ENCODE measurements around the gene PRSS38. TPM values are rescaled to one million over a fixed set of nuclear protein-coding genes. Genes with fewer than 3 reads are reported as not detected.

Gene PRSS38
- total and polyA plus RNA-seq, 10 of the 15 experiments (the other 5 are each of a cell fraction or from before 2014, with no cell fraction given) = not detected

DNA sequence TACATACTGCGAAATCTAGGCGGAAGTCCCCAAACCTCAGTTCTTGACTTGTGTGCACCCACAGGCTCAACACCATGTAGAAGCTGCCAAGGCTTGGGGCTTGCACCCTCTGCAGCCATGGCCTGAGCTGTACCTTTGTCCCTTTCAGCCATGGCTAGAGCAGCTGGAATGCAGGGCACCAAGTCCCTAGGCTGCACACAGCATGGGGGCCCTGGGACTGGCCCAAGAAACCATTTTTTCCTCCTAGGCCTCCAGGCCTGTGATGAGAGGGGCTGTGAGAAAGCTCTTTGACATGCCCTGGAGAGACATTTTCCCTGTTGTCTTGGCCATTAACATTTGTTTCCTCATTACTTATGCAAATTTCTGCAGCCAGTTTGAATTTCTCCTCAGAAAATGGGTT, 1.5 kb upstream of the PRSS38 start (continued):
- TF ChIP-seq, protein P1, sequence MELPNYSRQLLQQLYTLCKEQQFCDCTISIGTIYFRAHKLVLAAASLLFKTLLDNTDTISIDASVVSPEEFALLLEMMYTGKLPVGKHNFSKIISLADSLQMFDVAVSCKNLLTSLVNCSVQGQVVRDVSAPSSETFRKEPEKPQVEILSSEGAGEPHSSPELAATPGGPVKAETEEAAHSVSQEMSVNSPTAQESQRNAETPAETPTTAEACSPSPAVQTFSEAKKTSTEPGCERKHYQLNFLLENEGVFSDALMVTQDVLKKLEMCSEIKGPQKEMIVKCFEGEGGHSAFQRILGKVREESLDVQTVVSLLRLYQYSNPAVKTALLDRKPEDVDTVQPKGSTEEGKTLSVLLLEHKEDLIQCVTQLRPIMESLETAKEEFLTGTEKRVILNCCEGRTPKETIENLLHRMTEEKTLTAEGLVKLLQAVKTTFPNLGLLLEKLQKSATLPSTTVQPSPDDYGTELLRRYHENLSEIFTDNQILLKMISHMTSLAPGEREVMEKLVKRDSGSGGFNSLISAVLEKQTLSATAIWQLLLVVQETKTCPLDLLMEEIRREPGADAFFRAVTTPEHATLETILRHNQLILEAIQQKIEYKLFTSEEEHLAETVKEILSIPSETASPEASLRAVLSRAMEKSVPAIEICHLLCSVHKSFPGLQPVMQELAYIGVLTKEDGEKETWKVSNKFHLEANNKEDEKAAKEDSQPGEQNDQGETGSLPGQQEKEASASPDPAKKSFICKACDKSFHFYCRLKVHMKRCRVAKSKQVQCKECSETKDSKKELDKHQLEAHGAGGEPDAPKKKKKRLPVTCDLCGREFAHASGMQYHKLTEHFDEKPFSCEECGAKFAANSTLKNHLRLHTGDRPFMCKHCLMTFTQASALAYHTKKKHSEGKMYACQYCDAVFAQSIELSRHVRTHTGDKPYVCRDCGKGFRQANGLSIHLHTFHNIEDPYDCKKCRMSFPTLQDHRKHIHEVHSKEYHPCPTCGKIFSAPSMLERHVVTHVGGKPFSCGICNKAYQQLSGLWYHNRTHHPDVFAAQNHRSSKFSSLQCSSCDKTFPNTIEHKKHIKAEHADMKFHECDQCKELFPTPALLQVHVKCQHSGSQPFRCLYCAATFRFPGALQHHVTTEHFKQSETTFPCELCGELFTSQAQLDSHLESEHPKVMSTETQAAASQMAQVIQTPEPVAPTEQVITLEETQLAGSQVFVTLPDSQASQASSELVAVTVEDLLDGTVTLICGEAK (IDR thresholded peaks at IDR 0.05; ENCODE audit: borderline replicate concordance) = no peak
- no peak for TF ChIP-seq WRNIP1 (IDR thresholded peaks at IDR 0.05; ENCODE audit: borderline replicate concordance, low read depth, low read length)

GRCh38 chr1:227816750-227817446, 1.4 kb downstream of the PRSS38 start:
- Histone ChIP-seq H3K27ac (ENCODE audit: control insufficient read depth, insufficient read depth) (no peak overlapping the region), H3K9ac (ENCODE audit: control insufficient read depth, insufficient read depth, low read length) (no peak overlapping the region), H3K4me1 (ENCODE audit: control insufficient read depth, insufficient read depth, low read length) (no peaks in the 10 kb centered on the region), H2AFZ (ENCODE audit: control insufficient read depth, low read depth, low read length) (no peak overlapping the region), H3K36me3 (ENCODE audit: control insufficient read depth in 2 of 2, insufficient read depth in 2 of 2, low read length in 1 of 2) (no peaks in the 10 kb centered on the region), H3K9me3 (replicated peaks; ENCODE audit: control insufficient read depth, insufficient read depth, low read length) (peaks cover 1% of the 10 kb centered on the region; the same call in 1 of the 3 replicates), H3K79me2 (ENCODE audit: control insufficient read depth, insufficient read depth, low read length) (no peaks in the 10 kb centered on the region), H3K4me2 (ENCODE audit: control insufficient read depth, insufficient read depth) (no peak overlapping the region), H4K20me1 (ENCODE audit: control insufficient read depth, insufficient read depth) (no peaks in the 10 kb centered on the region), H3K27me3 (replicated peaks in 1 of 2; ENCODE audit: control insufficient read depth in 2 of 2, insufficient read depth in 2 of 2, low read length in 1 of 2) (no peaks in the 10 kb centered on the region), H3K4me3 (no peak overlapping the region)
- ATAC-seq (no peak), FAIRE-seq (no peak), DNase-seq (ENCODE audit: low read depth, low spot score) (no peak)
- ChIA-PET CTCF (no interaction called here), POLR2A (no interaction called here), RAD21 (ENCODE audit: unreplicated experiment) (no interaction called here), SMC1A (ENCODE audit: uncharacterized antibody, unreplicated experiment) (no interaction called here)
- BruUV-seq (replicated peaks) = no TSS peak
- intact Hi-C loops (cut with micrococcal nuclease; ENCODE audit: unreplicated experiment) = no loop called here
- in situ Hi-C loops (cut with MboI) = no loop called here
- no peak for TF ChIP-seq SMC3 (IDR thresholded peaks at IDR 0.05; ENCODE audit: borderline replicate concordance, low read length)
- TF ChIP-seq FOXM1 (IDR thresholded peaks at IDR 0.05; ENCODE audit: low read depth, low read length) = no peak
- TF ChIP-seq MAX (IDR thresholded peaks at IDR 0.05; ENCODE audit: low read depth, low read length) = no peak
- TF ChIP-seq, protein P2, sequence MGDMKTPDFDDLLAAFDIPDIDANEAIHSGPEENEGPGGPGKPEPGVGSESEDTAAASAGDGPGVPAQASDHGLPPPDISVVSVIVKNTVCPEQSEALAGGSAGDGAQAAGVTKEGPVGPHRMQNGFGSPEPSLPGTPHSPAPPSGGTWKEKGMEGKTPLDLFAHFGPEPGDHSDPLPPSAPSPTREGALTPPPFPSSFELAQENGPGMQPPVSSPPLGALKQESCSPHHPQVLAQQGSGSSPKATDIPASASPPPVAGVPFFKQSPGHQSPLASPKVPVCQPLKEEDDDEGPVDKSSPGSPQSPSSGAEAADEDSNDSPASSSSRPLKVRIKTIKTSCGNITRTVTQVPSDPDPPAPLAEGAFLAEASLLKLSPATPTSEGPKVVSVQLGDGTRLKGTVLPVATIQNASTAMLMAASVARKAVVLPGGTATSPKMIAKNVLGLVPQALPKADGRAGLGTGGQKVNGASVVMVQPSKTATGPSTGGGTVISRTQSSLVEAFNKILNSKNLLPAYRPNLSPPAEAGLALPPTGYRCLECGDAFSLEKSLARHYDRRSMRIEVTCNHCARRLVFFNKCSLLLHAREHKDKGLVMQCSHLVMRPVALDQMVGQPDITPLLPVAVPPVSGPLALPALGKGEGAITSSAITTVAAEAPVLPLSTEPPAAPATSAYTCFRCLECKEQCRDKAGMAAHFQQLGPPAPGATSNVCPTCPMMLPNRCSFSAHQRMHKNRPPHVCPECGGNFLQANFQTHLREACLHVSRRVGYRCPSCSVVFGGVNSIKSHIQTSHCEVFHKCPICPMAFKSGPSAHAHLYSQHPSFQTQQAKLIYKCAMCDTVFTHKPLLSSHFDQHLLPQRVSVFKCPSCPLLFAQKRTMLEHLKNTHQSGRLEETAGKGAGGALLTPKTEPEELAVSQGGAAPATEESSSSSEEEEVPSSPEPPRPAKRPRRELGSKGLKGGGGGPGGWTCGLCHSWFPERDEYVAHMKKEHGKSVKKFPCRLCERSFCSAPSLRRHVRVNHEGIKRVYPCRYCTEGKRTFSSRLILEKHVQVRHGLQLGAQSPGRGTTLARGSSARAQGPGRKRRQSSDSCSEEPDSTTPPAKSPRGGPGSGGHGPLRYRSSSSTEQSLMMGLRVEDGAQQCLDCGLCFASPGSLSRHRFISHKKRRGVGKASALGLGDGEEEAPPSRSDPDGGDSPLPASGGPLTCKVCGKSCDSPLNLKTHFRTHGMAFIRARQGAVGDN (IDR thresholded peaks at IDR 0.05) = no peak
- TF ChIP-seq SKIL (IDR thresholded peaks at IDR 0.05; ENCODE audit: low read depth, poor library complexity, severe bottlenecking) = no peak
- WGBS (ENCODE audit: insufficient coverage, insufficient replicate concordance, low lambda C conversion rate, missing lambda C conversion rate) = 64% methylated on average over 16 of the region's 16 CpGs

Data from GM12878 (cell line).